ENCODE measurements around the gene TMEM212. TPM values are rescaled to one million over a fixed set of nuclear protein-coding genes. Genes with fewer than 3 reads are reported as not detected.

The TMEM212 gene
- total RNA-seq: not detected in 2 replicates

DNA sequence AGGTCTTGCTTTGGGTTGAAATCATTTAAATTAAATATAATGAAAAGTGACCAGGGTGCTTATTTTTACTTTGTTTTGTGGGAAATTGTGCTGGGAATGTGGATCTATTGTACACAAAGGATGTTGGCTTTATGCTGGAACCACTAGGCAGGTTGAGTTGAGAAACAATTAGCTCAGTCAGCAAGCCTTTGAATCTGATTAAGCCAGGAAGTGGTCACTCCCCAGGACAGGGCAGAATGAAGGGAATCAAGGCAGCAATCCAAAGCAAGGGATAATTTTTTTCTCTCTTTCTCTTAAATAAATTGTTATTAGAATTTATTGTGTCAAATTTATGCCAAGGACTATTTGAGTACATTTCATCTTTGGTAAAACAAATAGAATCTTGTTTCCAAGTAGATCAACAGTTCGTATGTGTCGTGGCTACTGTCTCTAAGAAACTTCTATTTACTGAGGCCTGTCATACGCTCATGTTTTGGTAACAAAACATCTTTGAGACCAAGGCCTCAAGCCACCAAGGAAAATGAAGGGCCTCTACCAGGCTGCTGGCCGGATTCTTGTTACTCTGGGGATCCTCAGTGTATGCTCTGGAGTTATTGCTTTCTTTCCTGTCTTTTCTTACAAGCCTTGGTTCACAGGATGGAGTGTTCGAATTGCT is at the start of gene TMEM212:
TMEM212 (plus strand) TSS at position 486 of the 655 bp plus-strand sequence; CDS start at position 521, 35 bp downstream.

DNA sequence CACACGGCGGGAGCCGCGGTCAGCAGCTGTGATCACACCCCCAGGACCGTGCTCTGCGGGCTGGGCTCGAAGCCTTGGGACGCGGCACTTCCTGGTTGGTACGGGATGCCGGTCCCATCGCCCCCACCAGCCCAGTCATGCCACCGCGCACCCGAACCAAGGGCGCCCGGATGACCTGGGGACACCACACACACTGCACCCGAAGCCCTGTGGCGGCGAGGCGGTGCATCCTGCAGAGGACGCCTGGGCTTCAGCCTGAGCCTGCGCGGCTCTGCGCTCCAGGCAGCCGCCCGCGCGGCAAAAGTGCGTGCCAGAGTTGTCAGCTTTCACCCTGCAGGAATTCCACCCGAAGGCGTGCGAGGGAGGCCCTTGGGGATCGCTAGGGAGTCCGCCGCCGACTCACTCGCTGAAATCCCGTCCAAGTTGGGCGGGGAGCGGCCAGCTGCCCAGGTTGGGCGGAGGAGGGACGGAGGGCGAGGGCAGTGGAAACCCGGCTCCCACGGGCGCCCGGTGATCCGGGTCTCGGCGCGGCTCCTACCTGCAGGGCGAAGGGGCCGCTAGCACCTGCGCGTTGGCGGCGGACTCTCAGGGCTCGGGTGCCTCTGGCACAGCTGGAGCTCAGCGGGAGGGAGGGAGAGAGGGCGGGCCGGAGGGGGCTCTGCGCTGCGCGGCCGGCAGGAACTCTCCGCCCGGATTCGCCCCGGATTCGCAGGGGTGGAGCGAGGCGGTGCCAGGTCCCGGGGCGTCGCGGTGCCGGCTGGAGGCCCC is 33.1 kb upstream of the TMEM212 start, which contains the start of gene PLD1:
PLD1 (minus strand) TSS at position 623 of the 768 bp plus-strand sequence. CDS start 72,432 bp downstream, outside the sequence.

Other genes starting within 250 kb of the TMEM212 start
- 4.9 TPM in 2 replicates for gene PLD1, start 32.9 kb upstream of the TMEM212 start, total RNA-seq
- gene FNDC3B, start 196.2 kb downstream of the TMEM212 start, total RNA-seq: 23.3 and 26.9 TPM in 2 replicates